ENCODE results near the gene SLMAP.
"Not testable (repeated sequence)": the region's sequence is repeated elsewhere in the genome, so short reads cannot be mapped to it uniquely, and the experiment has no call there.

SLMAP gene

GRCh38 chr3:57862894-57863293 lies 106.8 kb downstream of the SLMAP start:
- TF ChIP-seq CTCF (IDR thresholded peaks at IDR 0.05; ENCODE audit: insufficient read depth, low read length, missing control alignments) = no peak
- no peak overlapping the region for H3K4me3 ChIP-seq (ENCODE audit: low read depth, low read length)
- POLR2A ChIA-PET = no interaction called here
- no peak for DNase-seq (ENCODE audit: low read depth, low spot score)
- CTCF ChIA-PET = interaction anchor here (1.6 kb wide), 1 partner anchor 10 kb away, joined by 5 read pairs; no protein-coding TSS in a partner anchor

- TF ChIP-seq CTCF (IDR thresholded peaks at IDR 0.05; ENCODE audit: insufficient read depth, low read length, missing control alignments) = no peak
- ChIA-PET POLR2A (no interaction called here), CTCF (interaction anchor here (1.6 kb wide), 1 partner anchor 11 kb away, joined by 5 read pairs; no protein-coding TSS in a partner anchor)
- H3K4me3 ChIP-seq (ENCODE audit: low read depth, low read length) = no peak overlapping the region
- no peak for DNase-seq (ENCODE audit: low read depth, low spot score)
These were observed 107.3 kb downstream of the SLMAP start for GRCh38 chr3:57863380-57863779.

GRCh38 chr3:57864853-57865252 lies 108.7 kb downstream of the SLMAP start:
- no peak for TF ChIP-seq CTCF (IDR thresholded peaks at IDR 0.05; ENCODE audit: insufficient read depth, low read length, missing control alignments)
- H3K4me3 ChIP-seq (ENCODE audit: low read depth, low read length) = no peak overlapping the region
- POLR2A ChIA-PET = no interaction called here
- CTCF ChIA-PET = interaction anchor here (0.7 to 1.7 kb wide), 10 partner anchors 9 to 150 kb away, joined by 3 to 7 read pairs (median 3); no protein-coding TSS in a partner anchor
- DNase-seq (ENCODE audit: low read depth, low spot score) = no peak

- POLR2A ChIA-PET; DNase-seq (ENCODE audit: low read depth, low spot score); H3K4me3 ChIP-seq (ENCODE audit: low read depth, low read length): not testable (repeated sequence)
- CTCF ChIA-PET = interaction anchor here (0.6 to 1.2 kb wide), 2 partner anchors 40 to 298 kb away, joined by 3 read pairs; no protein-coding TSS in a partner anchor
These were observed 113.0 kb downstream of the SLMAP start for GRCh38 chr3:57869110-57869509.

GRCh38 chr3:57872606-57873005 lies 116.5 kb downstream of the SLMAP start:
- CTCF ChIA-PET = no interaction called here
- H3K4me3 ChIP-seq (ENCODE audit: low read depth, low read length) = no peak overlapping the region
- POLR2A ChIA-PET = no interaction called here

GRCh38 chr3:57876632-57877031 lies 120.5 kb downstream of the SLMAP start:
- no peak for TF ChIP-seq CTCF (IDR thresholded peaks at IDR 0.05; ENCODE audit: insufficient read depth, low read length, missing control alignments)
- no peak for DNase-seq (ENCODE audit: low read depth, low spot score)
- CTCF ChIA-PET = no interaction called here
- POLR2A ChIA-PET = no interaction called here
- H3K4me3 ChIP-seq (ENCODE audit: low read depth, low read length) = no peak overlapping the region

More at GRCh38 chr3:57872606-57873005, 116.5 kb downstream of the SLMAP start:
- no peak for TF ChIP-seq CTCF (IDR thresholded peaks at IDR 0.05; ENCODE audit: insufficient read depth, low read length, missing control alignments)
- DNase-seq (ENCODE audit: low read depth, low spot score) = no peak

- POLR2A ChIA-PET = no interaction called here
- CTCF ChIA-PET = no interaction called here
- TF ChIP-seq CTCF (IDR thresholded peaks at IDR 0.05; ENCODE audit: insufficient read depth, low read length, missing control alignments) = no peak
- no peak for DNase-seq (ENCODE audit: low read depth, low spot score)
- H3K4me3 ChIP-seq (ENCODE audit: low read depth, low read length) = no peak overlapping the region
These were observed 121.0 kb downstream of the SLMAP start for GRCh38 chr3:57877116-57877515.

GRCh38 chr3:57884436-57884835 lies 128.3 kb downstream of the SLMAP start:
- POLR2A ChIA-PET; DNase-seq (ENCODE audit: low read depth, low spot score); CTCF ChIA-PET; H3K4me3 ChIP-seq (ENCODE audit: low read depth, low read length): not testable (repeated sequence)
